HepG2 (cell line): ENCODE results near the gene SETD1B. TPM values are rescaled to one million over a fixed set of nuclear protein-coding genes. Genes with fewer than 3 reads are reported as not detected.
A peak's percentile ranks its signal among the peaks of the same experiment; 100 is the strongest.

Source experiments
- ARID4A ChIP-seq: sonication (generic); formaldehyde crosslinking; IDR thresholded peaks from 2 replicates; pipeline ENCODE4 v1.5.0; 2020; ENCODE audit warnings: mild to moderate bottlenecking, missing genetic modification reagents, borderline replicate concordance
- DR1 ChIP-seq: sonication (generic); formaldehyde crosslinking; IDR thresholded peaks from 2 replicates; pipeline ENCODE4 v1.8.0; 2021; ENCODE audit warnings: mild to moderate bottlenecking, missing genetic modification reagents, inconsistent platforms
- HOMEZ ChIP-seq: IDR thresholded peaks from 2 replicates; pipeline ENCODE4 v1.6.1; 2016; ENCODE audit warnings: low read depth
- JUND ChIP-seq: sonication (generic); formaldehyde crosslinking; IDR thresholded peaks from 2 replicates; pipeline ENCODE4 v1.8.0; 2022; ENCODE audit warnings: mild to moderate bottlenecking, missing genetic modification reagents
- LBX2 ChIP-seq: sonication (generic); formaldehyde crosslinking; IDR thresholded peaks from 2 replicates; pipeline ENCODE4 v1.5.0; 2020; ENCODE audit warnings: missing genetic modification reagents, mild to moderate bottlenecking, borderline replicate concordance
- MTA3 ChIP-seq: sonication (generic); formaldehyde crosslinking; IDR thresholded peaks from 2 replicates; pipeline ENCODE4 v1.4.0; 2020; ENCODE audit warnings: missing genetic modification reagents
- SP1 ChIP-seq, 2 experiments: fragments of 450-650 bp in 1 of 2; sonication (generic) in 1 of 2; formaldehyde crosslinking in 1 of 2; IDR thresholded peaks; 2 replicates each; pipeline versions ENCODE4 v1.4.0 to v1.6.1; 2016 to 2020; ENCODE audit warnings: missing genetic modification reagents in 1 of 2
- UBTF ChIP-seq: sonication (generic); formaldehyde crosslinking; IDR thresholded peaks from 2 replicates; pipeline ENCODE4 v1.4.0; 2020; ENCODE audit warnings: mild to moderate bottlenecking, missing genetic modification reagents
- ZBTB21 ChIP-seq: sonication (generic); formaldehyde crosslinking; IDR thresholded peaks from 2 replicates; pipeline ENCODE4 v1.4.0; 2020; ENCODE audit warnings: missing genetic modification reagents
- ZBTB37 ChIP-seq: sonication (generic); formaldehyde crosslinking; IDR thresholded peaks from 2 replicates; pipeline ENCODE4 v1.4.0; 2020; ENCODE audit warnings: mild to moderate bottlenecking, missing genetic modification reagents
- ZNF18 ChIP-seq: sonication (generic); formaldehyde crosslinking; IDR thresholded peaks from 2 replicates; pipeline ENCODE4 v1.8.0; 2022; ENCODE audit warnings: mild to moderate bottlenecking, missing genetic modification reagents; ENCODE audit not compliant: insufficient replicate concordance
- ZNF274 ChIP-seq: sonication (generic); formaldehyde crosslinking; IDR thresholded peaks from 2 replicates; pipeline ENCODE4 v1.5.1; 2020; ENCODE audit warnings: mild to moderate bottlenecking, missing genetic modification reagents
- ZNF7 ChIP-seq: IDR thresholded peaks from 2 replicates; pipeline ENCODE4 v1.6.1; 2016; ENCODE audit warnings: missing biosample characterization, missing genetic modification reagents
- ZNF737 ChIP-seq: sonication (generic); formaldehyde crosslinking; IDR thresholded peaks from 2 replicates; pipeline ENCODE4 v1.5.0; 2020; ENCODE audit warnings: missing genetic modification reagents, mild to moderate bottlenecking, borderline replicate concordance
- ZSCAN29 ChIP-seq: sonication (generic); formaldehyde crosslinking; conservative IDR thresholded peaks from 2 replicates; pipeline ENCODE4 v1.4.0; 2020; ENCODE audit warnings: mild to moderate bottlenecking, missing genetic modification reagents
- polyA plus RNA-seq, 8 experiments: library from polyadenylated mRNA; depleted of rRNA in 3 of 8; stranded (reverse) in 7 of 8; unstranded in 1 of 8; fragments of >200 nt; fragmentation: Illumina TruSeq in 4 of 8; extraction: Trizol in 4 of 8; gene quantifications; 2 replicates each; pipeline versions ENCODE4 v1.2.1 to v1.2.3, GENCODE V29; 2011 to 2016; ENCODE audit warnings: low read depth in 4 of 8, missing spikeins in 1 of 8, mixed read lengths in 1 of 8; ENCODE audit not compliant: insufficient read depth in 1 of 8
- total RNA-seq, 5 experiments: library from RNA; depleted of rRNA; stranded (reverse); fragments of >200 nt; fragmentation: Illumina TruSeq; extraction: Trizol; gene quantifications; 2 replicates each; pipeline ENCODE4 v1.2.3, GENCODE V29; 2016; ENCODE audit warnings: low read depth in 1 of 5

The SETD1B gene
- total and polyA plus RNA-seq, 2 of the 13 experiments (the other 11 are each of a cell fraction or from before 2014, with no cell fraction given), result 1.1 to 1.4 TPM

GRCh38 chr12:121858662-121859572, 55.1 kb downstream of the SETD1B start, which contains the start of gene HPD (continued):
- TF ChIP-seq ARID4A (CRISPR knock-in tag), result peak; percentile 44; the same call in 1 of the 2 replicates
- TF ChIP-seq HOMEZ, result peak; percentile 54
- no peak for TF ChIP-seq MTA3
- TF ChIP-seq UBTF (CRISPR knock-in tag), result peak; percentile 63
- peak; percentile 89 for TF ChIP-seq ZBTB37 (CRISPR knock-in tag)
- 0 out of 2 replicates have a peak, but pooled peaks have one; percentile 22 for TF ChIP-seq ZNF7 (CRISPR knock-in tag)
- TF ChIP-seq SP1 (IDR thresholded peaks at IDR 0.05), result no peak
- peak; percentile 27; the same call in 1 of the 2 replicates for TF ChIP-seq SP1 (CRISPR knock-in tag; IDR thresholded peaks at IDR 0.05)
- no peak for TF ChIP-seq ZSCAN29 (CRISPR knock-in tag)
- TF ChIP-seq DR1 (CRISPR knock-in tag), result peak; percentile 90; the same call in 1 of the 2 replicates
- TF ChIP-seq ZBTB21, result peak; percentile 46; the same call in 1 of the 2 replicates
- TF ChIP-seq ZNF737 (CRISPR knock-in tag), result peak; percentile 79; the same call in 1 of the 2 replicates
- peak; percentile 80; the same call in 1 of the 2 replicates for TF ChIP-seq ZNF274
- peak; percentile 60 for TF ChIP-seq ZNF18 (CRISPR knock-in tag)
- TF ChIP-seq JUND (CRISPR knock-in tag), result peak; percentile 95
- no peak for TF ChIP-seq LBX2 (CRISPR knock-in tag)
